WERI-Rb-1 (cell line): ENCODE measurements around the gene VWA3A.
"Not testable (repeated sequence)": the region's sequence is repeated elsewhere in the genome, so short reads cannot be mapped to it uniquely, and the experiment has no call there.

Experiments
- DNase-seq: peaks from one replicate; pipeline ENCODE4 v3.0.0-alpha.2; 2020
- H3K27ac ChIP-seq: fragments of 250-450 bp; sonication (Bioruptor Pico); 2 replicates; pipeline ENCODE4 v1.5.1; 2020; ENCODE audit warnings: mild to moderate bottlenecking, moderate library complexity
- H3K27me3 ChIP-seq: fragments of 250-450 bp; sonication (Bioruptor Pico); 2 replicates; pipeline ENCODE4 v1.5.1; 2021; ENCODE audit warnings: mild to moderate bottlenecking, low read depth, moderate library complexity; ENCODE audit not compliant: insufficient read depth, severe bottlenecking
- H3K36me3 ChIP-seq: fragments of 250-450 bp; sonication (Bioruptor Pico); 2 replicates; pipeline ENCODE4 v1.5.1; 2020; ENCODE audit warnings: mild to moderate bottlenecking, moderate library complexity
- H3K4me3 ChIP-seq: 2 replicates; pipeline ENCODE4 v1.5.1; 2011; ENCODE audit warnings: low read depth, mild to moderate bottlenecking, control low read depth, low read length
- H3K9me3 ChIP-seq: fragments of 250-450 bp; sonication (Bioruptor Pico); 2 replicates; pipeline ENCODE4 v1.5.1; 2021; ENCODE audit warnings: mild to moderate bottlenecking, moderate library complexity; ENCODE audit not compliant: severe bottlenecking
- CTCF ChIP-seq: IDR thresholded peaks from 2 replicates; pipeline ENCODE4 v1.5.1; 2011; ENCODE audit warnings: low read depth, mild to moderate bottlenecking, control low read depth, inconsistent platforms, low read length

VWA3A gene

DNA sequence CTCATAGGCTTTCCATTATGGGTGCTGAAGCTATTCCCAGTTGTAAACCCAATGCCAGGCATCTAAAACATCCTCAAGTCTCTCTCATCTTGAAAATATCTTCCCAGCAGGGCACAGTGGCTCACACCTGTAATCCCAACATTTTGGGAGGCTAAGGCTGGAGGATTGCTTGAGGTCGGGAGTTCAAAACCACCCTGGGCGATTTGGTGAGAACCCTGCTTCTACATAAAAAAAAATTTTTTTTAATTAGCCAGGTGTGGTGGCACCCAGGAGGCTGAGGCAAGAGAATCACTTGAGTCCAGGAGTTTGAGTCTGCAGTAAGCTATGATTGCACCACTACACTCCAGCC, 100.7 kb downstream of the VWA3A start:
- Histone ChIP-seq H3K4me3 (no peak overlapping the region), H3K36me3 (no peaks in the 10 kb centered on the region; the same call in 1 of the 2 replicates), H3K27me3 (no peaks in the 10 kb centered on the region), H3K27ac (no peak overlapping the region), H3K9me3 (no peaks in the 10 kb centered on the region)
- no peak for TF ChIP-seq CTCF
- no peak for DNase-seq

DNA sequence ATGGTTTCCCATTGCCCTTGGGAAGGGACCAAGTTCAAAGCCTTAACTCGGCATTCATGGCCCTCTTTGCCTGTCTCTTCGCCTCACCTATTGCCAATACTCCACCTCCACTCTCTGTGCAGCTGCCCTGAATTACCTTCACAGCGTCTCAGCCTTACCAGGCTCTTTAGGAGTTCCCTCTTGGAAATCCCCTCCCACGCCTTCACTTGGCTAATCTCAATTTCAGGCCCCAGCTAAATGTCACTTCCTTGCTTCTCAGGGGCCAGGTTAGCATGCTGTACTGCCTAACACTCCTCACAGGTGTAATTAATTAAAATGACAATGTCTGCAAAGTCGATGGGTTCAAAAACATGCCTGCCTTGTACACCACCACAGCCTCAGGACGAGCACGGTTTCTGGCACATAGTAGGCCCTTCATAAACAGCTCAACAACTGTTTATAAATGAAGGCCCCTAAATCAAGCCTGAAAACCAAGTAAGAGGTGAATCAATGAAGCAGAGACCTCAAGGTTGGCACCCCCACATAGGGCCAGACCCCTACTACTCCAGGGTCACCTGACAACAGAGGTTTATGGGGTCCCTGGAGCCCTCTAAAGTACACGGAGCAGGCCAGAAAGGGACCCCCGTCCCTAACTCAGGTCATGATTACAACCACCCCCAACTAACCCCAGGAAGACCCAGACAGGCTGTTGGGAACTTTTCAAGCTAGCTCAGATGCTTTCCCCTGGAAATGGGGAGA, 102.5 kb downstream of the VWA3A start:
- no peak for TF ChIP-seq CTCF
- Histone ChIP-seq H3K4me3 (no peak overlapping the region), H3K9me3 (no peaks in the 10 kb centered on the region)

GRCh38 chr16:22195445-22195694, 103.0 kb downstream of the VWA3A start:
- Histone ChIP-seq H3K9me3 (no peaks in the 10 kb centered on the region), H3K27ac (no peak overlapping the region), H3K36me3 (no peaks in the 10 kb centered on the region), H3K27me3 (no peaks in the 10 kb centered on the region), H3K4me3 (no peak overlapping the region)
- DNase-seq = no peak
- TF ChIP-seq CTCF = no peak

More for the DNA sequence above, 102.5 kb downstream of the VWA3A start:
- H3K27ac ChIP-seq = no peak overlapping the region
- no peaks in the 10 kb centered on the region for H3K27me3 ChIP-seq
- H3K36me3 ChIP-seq = no peaks in the 10 kb centered on the region; the same call in 1 of the 2 replicates
- no peak for DNase-seq

GRCh38 chr16:22195695-22196558, 103.6 kb downstream of the VWA3A start:
- Histone ChIP-seq H3K36me3 (no peaks in the 10 kb centered on the region), H3K27me3 (no peaks in the 10 kb centered on the region), H3K27ac (peak overlapping the region; percentile 69), H3K4me3 (peak overlapping the region; percentile 60), H3K9me3 (no peaks in the 10 kb centered on the region)
- peak; percentile 84 for DNase-seq
- TF ChIP-seq CTCF = peak; percentile 81

GRCh38 chr16:22196559-22197168, 104.3 kb downstream of the VWA3A start:
- H3K9me3 ChIP-seq, H3K27me3 ChIP-seq, H3K27ac ChIP-seq, DNase-seq, H3K36me3 ChIP-seq, H3K4me3 ChIP-seq: not testable (repeated sequence)

GRCh38 chr16:22198547-22199293, 106.4 kb downstream of the VWA3A start:
- no peaks in the 10 kb centered on the region for H3K9me3 ChIP-seq
- DNase-seq = peak; percentile 28

More at GRCh38 chr16:22198547-22199293, 106.4 kb downstream of the VWA3A start:
- TF ChIP-seq CTCF = peak; percentile 38; the same call in 1 of the 2 replicates
- no peaks in the 10 kb centered on the region for H3K27me3 ChIP-seq
- H3K4me3 ChIP-seq = no peak overlapping the region
- peak overlapping the region; percentile 23 for H3K27ac ChIP-seq
- H3K36me3 ChIP-seq = no peaks in the 10 kb centered on the region
